ENCODE measurements around the gene ACKR1. TPM values are rescaled to one million over a fixed set of nuclear protein-coding genes. Genes with fewer than 3 reads are reported as not detected.

Gene ACKR1
- total RNA-seq, 2 experiments from 2014 or later = not detected

DNA sequence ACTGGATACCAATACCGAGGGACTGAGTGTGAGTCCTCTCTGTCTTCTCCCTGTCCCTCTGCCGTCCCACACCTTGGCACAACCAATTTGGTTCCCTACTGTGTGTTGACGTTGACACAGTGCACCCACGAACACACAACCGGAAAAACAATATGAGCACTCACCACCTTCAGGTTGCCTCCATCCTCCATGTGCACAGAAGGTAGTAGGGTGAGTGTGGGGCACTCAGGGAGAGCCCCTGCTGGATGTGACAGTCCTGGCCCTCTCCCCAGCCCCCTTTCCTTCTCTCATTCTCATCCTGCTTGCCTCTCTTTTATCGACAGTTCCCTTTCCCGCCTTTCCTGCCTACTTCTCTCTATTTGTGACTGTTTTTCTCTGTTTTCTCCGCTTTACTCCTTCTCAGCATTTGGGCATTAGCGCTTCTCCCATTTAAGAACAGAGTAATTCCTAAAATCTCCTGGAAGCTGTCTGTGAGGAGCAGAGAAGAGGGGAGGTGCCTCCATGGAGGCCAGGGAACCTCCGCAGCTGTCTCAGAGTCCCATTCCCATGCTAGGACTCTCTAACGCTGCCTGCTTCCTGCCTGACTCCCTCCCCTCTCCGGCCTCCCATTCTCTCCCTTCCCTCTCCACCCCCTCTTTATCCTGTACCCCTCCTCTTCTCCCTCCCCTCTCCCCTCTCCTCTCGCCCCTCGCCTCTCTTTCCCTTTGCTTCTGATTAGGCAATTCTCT, 16.9 kb upstream of the ACKR1 start:
- intact Hi-C loops (cut with micrococcal nuclease) = no loop called here
- no peak overlapping the region for H3K4me3 Mint-ChIP-seq
- DNase-seq (no peak), ATAC-seq (no peak)
- H3K4me1 Mint-ChIP-seq (ENCODE audit: low read depth) = peaks cover 2% of the 10 kb centered on the region
- CTCF ChIA-PET = no interaction called here
- H3K27me3 Mint-ChIP-seq = peaks cover 54% of the 10 kb centered on the region
- no peaks in the 10 kb centered on the region for H3K9me3 Mint-ChIP-seq
- no peak for TF ChIP-seq CTCF (IDR thresholded peaks at IDR 0.05)
- POLR2A ChIA-PET = no interaction called here
- H3K36me3 Mint-ChIP-seq (ENCODE audit: low read depth) = no peaks in the 10 kb centered on the region
- H3K27ac Mint-ChIP-seq = no peak overlapping the region

GRCh38 chr1:159188375-159188788, 16.3 kb upstream of the ACKR1 start:
- H3K4me1 Mint-ChIP-seq (ENCODE audit: low read depth) = peaks cover 2% of the 10 kb centered on the region
- H3K9me3 Mint-ChIP-seq = no peaks in the 10 kb centered on the region
- peaks cover 53% of the 10 kb centered on the region for H3K27me3 Mint-ChIP-seq
- ATAC-seq (peak; percentile 56), DNase-seq (peak; percentile 27)
- ChIA-PET CTCF (no interaction called here), POLR2A (no interaction called here)
- no peak overlapping the region for H3K4me3 Mint-ChIP-seq
- no peaks in the 10 kb centered on the region for H3K36me3 Mint-ChIP-seq (ENCODE audit: low read depth)
- intact Hi-C loops (cut with micrococcal nuclease) = no loop called here
- no peak for TF ChIP-seq CTCF (IDR thresholded peaks at IDR 0.05)
- no peak overlapping the region for H3K27ac Mint-ChIP-seq

GRCh38 chr1:159190441-159190840, 14.2 kb upstream of the ACKR1 start:
- Mint-ChIP-seq H3K27me3 (peaks cover 50% of the 10 kb centered on the region), H3K27ac (no peak overlapping the region), H3K9me3 (no peaks in the 10 kb centered on the region), H3K36me3 (ENCODE audit: low read depth) (no peaks in the 10 kb centered on the region), H3K4me3 (no peak overlapping the region), H3K4me1 (ENCODE audit: low read depth) (peaks cover 2% of the 10 kb centered on the region)
- no peak for TF ChIP-seq CTCF (IDR thresholded peaks at IDR 0.05)
- no peak for DNase-seq
- intact Hi-C loops (cut with micrococcal nuclease) = no loop called here
- no peak for ATAC-seq
- ChIA-PET POLR2A (no interaction called here), CTCF (interaction anchor here (1.8 kb wide), 1 partner anchor 23 kb away, joined by 4 read pairs; no protein-coding TSS in a partner anchor)

- intact Hi-C loops (cut with micrococcal nuclease) = loop anchor here (5.0 kb wide), 1 partner anchor 34 kb away; no protein-coding TSS in a partner anchor
- Mint-ChIP-seq H3K4me1 (ENCODE audit: low read depth) (peaks cover 9% of the 10 kb centered on the region), H3K27ac (no peak overlapping the region), H3K4me3 (no peak overlapping the region), H3K36me3 (ENCODE audit: low read depth) (no peaks in the 10 kb centered on the region), H3K9me3 (no peaks in the 10 kb centered on the region), H3K27me3 (peaks cover 26% of the 10 kb centered on the region)
- ChIA-PET CTCF (interaction anchor here (1.5 to 5.4 kb wide), 6 partner anchors 12 to 63 kb away, joined by 6 to 65 read pairs (median 21); no protein-coding TSS in a partner anchor), POLR2A (no interaction called here)
- TF ChIP-seq CTCF (IDR thresholded peaks at IDR 0.05) = no peak
- ATAC-seq = no peak
- no peak for DNase-seq
These were observed 8.1 kb upstream of the ACKR1 start for GRCh38 chr1:159196543-159196942.

Data from activated CD8-positive, alpha-beta T cell treated with anti-CD3 and anti-CD28 coated beads for 36 hours (primary cell).